Prostate gland (tissue), 2 donors: ENCODE results near the gene CHURC1.

Experiments used
- CTCF ChIP-seq, 4 experiments: fragments of 200-600 bp in 2 of 4; fragments of 450-650 bp in 2 of 4; sonication (generic) in 2 of 4; IDR thresholded peaks; 1 replicate in 3 of 4; 2 replicates in 1 of 4; pipeline ENCODE4 v1.5.1; 2016 to 2019; ENCODE audit warnings: antibody characterized with exemption in 4 of 4, mild to moderate bottlenecking in 2 of 4, moderate library complexity in 2 of 4
- POLR2A ChIP-seq: fragments of 450-650 bp; IDR thresholded peaks from one replicate; pipeline ENCODE4 v1.6.1; 2016; ENCODE audit warnings: antibody characterized with exemption, mild to moderate bottlenecking
- POLR2AphosphoS5 ChIP-seq: sonication (generic); formaldehyde crosslinking; IDR thresholded peaks from one replicate; pipeline ENCODE4 v1.6.1; 2017; ENCODE audit warnings: antibody characterized with exemption

DNA sequence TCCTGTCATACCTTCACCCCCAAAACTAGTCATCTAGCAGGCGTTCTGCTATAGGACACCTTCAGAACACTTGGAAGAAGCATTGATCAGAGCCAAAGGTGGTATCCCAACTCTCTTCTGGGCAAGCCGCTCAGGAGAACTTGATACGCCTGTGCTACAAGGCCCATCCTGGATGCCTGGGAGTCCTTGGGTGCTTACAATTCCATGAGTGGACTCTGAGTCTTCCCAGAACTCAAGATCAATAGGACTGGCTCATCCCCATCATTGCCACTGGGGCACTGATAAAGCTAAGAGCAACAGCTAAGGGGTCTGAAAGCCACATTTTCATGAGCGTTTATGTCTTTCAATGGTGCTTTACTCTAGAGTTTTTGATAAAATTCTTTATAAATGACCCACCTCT lies 36.4 kb upstream of the CHURC1 start:
- TF ChIP-seq CTCF (IDR thresholded peaks at IDR 0.05) (no peak), POLR2A (no peak), POLR2AphosphoS5 (no peak)
